HG03558 (cell line): ENCODE results near the gene MFSD11.
"Not testable (repeated sequence)": the region's sequence is repeated elsewhere in the genome, so short reads cannot be mapped to it uniquely, and the experiment has no call there.

Experiments
- ATAC-seq: cut with Tn5 transposase; IDR thresholded peaks from one replicate; pipeline ENCODE4 v1.9.1; 2021; ENCODE audit warnings: moderate number of reproducible peaks; ENCODE audit not compliant: unreplicated experiment; ENCODE audit errors: extremely low read depth

The MFSD11 gene

GRCh38 chr17:76725580-76726230 lies 12.2 kb upstream of the MFSD11 start:
- ATAC-seq, result peak; percentile 8

DNA sequence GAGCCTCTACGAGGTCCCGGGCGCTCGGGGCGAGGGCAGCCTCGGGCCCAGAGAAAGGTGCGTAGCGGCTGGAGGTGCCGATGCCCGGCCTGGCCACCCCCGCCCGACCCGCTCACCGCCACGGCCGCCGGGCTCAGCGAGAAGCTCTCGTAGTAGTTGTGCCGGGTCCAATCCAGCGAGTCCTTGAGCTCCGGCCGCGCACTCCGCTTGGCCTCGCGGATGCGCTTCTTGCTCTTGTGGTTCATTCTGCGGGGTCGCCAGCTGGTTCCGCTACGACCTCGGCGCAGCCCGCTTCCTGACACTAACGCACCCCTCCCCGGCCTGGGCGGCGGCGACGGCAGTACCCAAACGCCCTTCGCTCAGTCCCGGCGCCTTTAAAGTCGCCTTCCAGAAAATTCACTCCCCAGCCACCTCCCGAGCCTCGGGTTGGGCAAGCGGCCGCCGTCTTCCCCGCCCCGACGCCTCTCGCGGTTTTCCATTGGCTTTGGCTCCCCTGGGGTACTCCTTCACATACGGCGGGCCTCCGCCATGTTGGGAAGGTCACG lies 11.6 kb upstream of the MFSD11 start, which contains the start of gene JMJD6:
Gene JMJD6 (minus strand): TSS at position 376 of the 545 bp plus-strand sequence. CDS start 131 bp downstream, at position 245.
- ATAC-seq, result peak; percentile 35

- peak; percentile 33 for ATAC-seq
Measured at GRCh38 chr17:76726776-76727718, 10.9 kb upstream of the MFSD11 start, which contains the start of gene METTL23. TSS of gene METTL23 (plus strand) at chr17:76726839. CDS start at chr17:76729711, 2,872 bp downstream.

DNA sequence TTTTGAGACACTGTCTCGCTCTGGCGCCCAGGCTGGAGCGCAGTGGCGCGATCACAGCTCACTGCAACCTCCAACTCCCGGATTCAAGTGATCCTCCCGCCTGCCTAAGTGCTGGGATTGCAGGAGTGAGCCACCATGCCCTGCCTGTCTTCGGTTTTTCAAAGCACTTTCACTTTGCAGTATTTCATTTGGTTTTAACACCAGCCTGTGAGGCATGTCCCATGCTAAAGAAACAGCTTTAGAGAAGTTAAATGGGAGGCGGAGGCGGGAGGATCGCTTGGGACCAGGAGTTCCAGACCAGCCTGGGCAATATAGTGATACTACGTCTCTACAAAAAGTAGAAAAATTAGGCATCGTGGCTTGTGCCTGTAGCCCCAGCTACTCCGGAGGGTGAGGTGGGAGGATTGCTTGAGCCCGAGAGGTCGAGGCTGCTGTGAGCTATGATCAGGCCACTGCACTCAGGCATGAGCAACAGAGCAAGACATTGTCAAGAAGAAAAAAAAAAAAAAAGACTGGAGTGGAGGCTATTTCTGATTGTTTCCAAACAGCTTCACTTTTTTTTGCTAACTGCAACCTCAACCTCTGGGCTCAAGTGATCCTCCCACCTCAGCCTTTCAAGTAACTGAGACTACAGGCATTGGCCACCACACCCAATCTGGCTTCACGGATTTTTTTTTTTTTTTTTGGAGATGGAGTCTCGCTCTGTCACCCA lies 10.0 kb upstream of the MFSD11 start:
- no peak for ATAC-seq

- not testable (repeated sequence) for ATAC-seq
Measured at GRCh38 chr17:76731800-76732733, 5.9 kb upstream of the MFSD11 start.

DNA sequence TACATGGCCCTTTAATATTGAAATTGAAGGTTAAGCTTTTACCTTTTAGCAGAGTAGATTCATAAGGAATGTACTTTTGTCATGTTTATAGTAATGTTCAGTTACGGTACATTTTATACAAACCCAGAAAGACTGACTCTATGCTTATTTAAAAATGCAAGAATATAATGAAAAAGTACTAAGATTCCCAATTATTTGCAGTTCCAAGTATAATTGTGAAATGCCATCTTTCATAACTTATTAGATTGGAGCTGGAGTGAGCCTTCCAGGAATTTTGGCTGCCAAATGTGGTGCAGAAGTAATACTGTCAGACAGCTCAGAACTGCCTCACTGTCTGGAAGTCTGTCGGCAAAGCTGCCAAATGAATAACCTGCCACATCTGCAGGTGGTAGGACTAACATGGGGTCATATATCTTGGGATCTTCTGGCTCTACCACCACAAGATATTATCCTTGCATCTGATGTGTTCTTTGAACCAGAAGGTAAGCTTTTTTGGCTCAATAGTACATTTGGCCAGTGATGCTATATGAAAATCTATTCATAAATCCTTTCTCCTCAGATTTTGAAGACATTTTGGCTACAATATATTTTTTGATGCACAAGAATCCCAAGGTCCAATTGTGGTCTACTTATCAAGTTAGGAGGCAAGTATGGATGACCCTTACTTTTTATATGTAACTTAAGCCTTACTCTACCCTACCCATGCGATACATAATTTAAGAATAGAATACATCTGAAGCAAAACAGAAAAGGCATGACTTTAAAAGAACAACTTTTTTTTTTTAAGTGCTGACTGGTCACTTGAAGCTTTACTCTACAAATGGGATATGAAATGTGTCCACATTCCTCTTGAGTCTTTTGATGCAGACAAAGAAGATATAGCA lies 4.9 kb upstream of the MFSD11 start:
- ATAC-seq, result no peak

GRCh38 chr17:76733618-76733957 lies 4.3 kb upstream of the MFSD11 start:
- no peak for ATAC-seq

GRCh38 chr17:76734080-76734840 lies 3.7 kb upstream of the MFSD11 start:
- ATAC-seq, result no peak

DNA sequence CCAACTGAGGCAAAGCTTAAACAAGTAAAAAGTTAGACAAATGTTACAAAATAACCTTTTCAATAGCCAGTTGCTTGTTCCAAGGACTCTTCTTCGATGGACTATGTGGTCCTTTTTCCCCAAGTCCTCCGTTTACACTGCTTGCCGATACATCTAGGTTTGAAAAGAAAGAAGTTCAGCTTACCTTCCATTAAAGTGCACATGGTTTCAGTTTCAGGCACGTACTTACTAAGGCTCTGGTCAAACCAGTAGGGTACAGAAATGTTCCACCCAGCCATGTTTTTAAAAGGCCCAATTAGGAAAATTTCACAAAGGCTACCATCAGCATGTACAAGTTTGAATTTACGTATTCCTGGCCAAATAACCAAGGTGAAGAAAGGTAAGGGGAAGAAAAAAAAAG lies 2.9 kb upstream of the MFSD11 start:
- ATAC-seq, result no peak

DNA sequence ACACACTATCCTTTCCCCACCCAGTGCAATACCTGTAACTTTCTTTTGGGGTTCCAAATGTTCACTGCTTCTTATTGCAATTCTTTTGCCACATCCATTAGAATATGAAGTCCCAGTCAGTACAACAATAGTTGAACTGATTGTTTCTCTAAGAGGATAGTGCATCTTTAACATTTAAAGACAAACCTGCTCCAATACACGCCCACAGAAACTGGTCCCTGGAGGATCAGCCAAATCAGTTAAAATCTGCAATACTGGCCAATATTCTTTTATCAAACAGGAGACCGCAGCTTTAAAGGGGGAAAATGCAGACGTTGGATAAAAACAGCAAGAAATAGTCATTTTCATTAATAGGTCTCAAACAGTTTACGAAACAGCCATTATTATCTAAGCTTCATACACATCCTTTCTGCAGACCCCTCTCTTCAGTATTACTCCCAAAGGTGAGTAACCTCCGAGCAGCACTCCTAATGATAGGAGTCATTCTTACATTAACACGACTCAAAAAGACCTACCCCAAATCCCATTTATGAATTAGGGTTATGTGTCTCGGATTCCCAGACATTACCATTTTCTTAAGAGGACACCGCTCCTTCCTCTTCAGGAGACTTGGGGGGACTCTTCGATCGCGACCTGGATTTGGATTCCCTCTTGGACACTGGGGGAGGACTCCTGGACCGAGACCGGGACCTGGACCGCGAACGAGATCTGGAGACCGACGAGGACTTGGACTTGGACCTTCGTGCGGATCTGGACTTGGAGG lies 2.2 kb upstream of the MFSD11 start:
- ATAC-seq, result no peak

DNA sequence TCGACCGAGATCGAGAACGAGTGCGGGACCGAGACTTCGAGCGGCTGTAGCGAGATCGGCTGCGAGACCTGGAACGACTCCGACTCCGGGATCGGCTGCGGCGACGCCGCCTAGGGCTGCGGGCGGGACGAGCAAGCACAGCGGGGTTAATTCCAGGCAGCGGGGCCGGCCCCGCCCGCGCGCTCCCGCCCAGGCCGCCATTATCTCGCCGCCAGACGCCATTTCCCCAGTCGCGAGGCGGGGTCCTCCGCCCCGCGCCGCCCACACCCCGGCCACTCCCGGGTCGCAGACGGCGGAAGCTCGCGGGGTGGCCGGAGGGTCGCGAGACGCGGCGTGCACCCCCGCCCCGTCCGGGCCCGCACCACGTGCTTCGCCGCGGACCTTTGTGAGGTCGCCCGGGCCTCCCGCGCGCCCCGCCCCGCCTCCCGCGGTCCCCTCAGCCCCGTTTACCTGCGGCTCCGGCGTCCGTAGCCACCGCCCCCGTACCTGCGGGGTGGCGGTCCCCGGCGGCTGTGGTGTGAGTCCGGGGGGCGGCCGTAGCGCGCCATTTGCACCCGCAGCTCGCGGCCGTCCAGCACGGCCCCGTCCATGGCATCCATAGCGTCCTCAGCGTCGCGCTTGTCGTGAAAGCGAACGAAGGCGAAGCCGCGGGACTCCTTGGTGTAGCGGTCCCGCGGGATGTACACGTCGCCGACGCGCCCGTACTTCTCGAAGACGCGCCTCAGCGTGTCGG lies 1.4 kb upstream of the MFSD11 start:
- ATAC-seq, result no peak

DNA sequence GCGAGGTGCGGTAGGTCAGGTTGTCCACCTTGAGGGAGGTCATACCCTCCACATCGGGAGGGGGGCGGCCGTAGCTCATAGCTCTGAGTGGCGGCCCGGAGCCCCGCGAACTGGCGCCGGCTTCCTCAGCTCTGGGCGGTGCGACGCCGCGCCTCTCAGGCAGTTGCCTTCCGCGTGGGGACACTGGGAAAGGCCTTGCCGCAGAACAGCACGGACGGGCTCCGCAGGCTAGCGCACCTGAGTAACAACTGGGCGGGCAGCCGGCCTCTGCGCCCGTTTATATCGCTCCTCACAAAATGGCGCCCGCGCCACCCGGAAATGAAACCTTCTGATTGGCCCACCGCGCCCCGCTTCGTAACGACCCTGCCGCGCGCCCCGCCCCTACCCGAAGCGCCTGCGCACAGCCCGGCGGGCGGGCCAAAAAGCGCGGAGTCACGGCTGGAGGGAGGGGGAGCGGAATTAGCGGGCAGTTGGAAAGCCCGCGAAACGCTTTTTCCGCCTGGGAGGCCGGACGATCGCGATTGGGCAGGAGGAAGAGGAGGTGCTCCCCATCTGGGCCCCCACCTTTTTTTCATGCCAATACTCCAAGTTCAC lies 740 bp upstream of the MFSD11 start, which contains the start of gene SRSF2:
Gene SRSF2 (minus strand): TSS at position 250 of the 594 bp plus-strand sequence. CDS start 171 bp downstream, at position 79.
- ATAC-seq, result peak; percentile 46

GRCh38 chr17:76738468-76738850 lies 540 bp downstream of the MFSD11 start:
- ATAC-seq, result no peak

- not testable (repeated sequence) for ATAC-seq
Measured at GRCh38 chr17:76739568-76740115, 1.7 kb downstream of the MFSD11 start.

GRCh38 chr17:76740329-76741118 lies 2.6 kb downstream of the MFSD11 start:
- ATAC-seq, result no peak
